GM19239 (cell line): ENCODE measurements around the gene MAGI2.
"Not testable (repeated sequence)": the region's sequence is repeated elsewhere in the genome, so short reads cannot be mapped to it uniquely, and the experiment has no call there.

Experiments
- DNase-seq: peaks from one replicate; pipeline ENCODE4 v3.0.0; 2011; ENCODE audit warnings: low spot score; ENCODE audit not compliant: insufficient read length
- FAIRE-seq: peaks from 2 replicates; lab custom pipeline; 2011; peaks lifted over from hg19 to GRCh38; lab: Jason Lieb, UNC

The MAGI2 gene

GRCh38 chr7:79452495-79453265, 787 bp downstream of the MAGI2 start:
- FAIRE-seq (no peak), DNase-seq (no peak)

GRCh38 chr7:79452032-79452494, 1.4 kb downstream of the MAGI2 start:
- FAIRE-seq (no peak), DNase-seq (no peak)

- DNase-seq (no peak), FAIRE-seq (no peak)
Measured at GRCh38 chr7:79451580-79451979, 1.9 kb downstream of the MAGI2 start.

GRCh38 chr7:79442766-79443165, 10.7 kb downstream of the MAGI2 start:
- FAIRE-seq, DNase-seq: not testable (repeated sequence)

- FAIRE-seq (no peak), DNase-seq (no peak)
Measured at GRCh38 chr7:79436378-79436777, 17.1 kb downstream of the MAGI2 start.

- FAIRE-seq: no peak
- no peak for DNase-seq
Measured at GRCh38 chr7:79434867-79435266, 18.6 kb downstream of the MAGI2 start.

- DNase-seq: no peak
Measured at GRCh38 chr7:79434098-79434497, 19.4 kb downstream of the MAGI2 start.

GRCh38 chr7:79430391-79430790, 23.1 kb downstream of the MAGI2 start:
- DNase-seq: no peak
- peak; percentile 8 for FAIRE-seq

More at GRCh38 chr7:79434098-79434497, 19.4 kb downstream of the MAGI2 start:
- FAIRE-seq: no peak

GRCh38 chr7:79425665-79426064, 27.8 kb downstream of the MAGI2 start:
- FAIRE-seq (no peak), DNase-seq (no peak)

- DNase-seq: no peak
- no peak for FAIRE-seq
Measured at GRCh38 chr7:79421751-79422150, 31.7 kb downstream of the MAGI2 start.

GRCh38 chr7:79420464-79420863, 33.0 kb downstream of the MAGI2 start:
- no peak for FAIRE-seq
- DNase-seq: no peak

GRCh38 chr7:79414910-79415309, 38.6 kb downstream of the MAGI2 start:
- DNase-seq (no peak), FAIRE-seq (no peak)

GRCh38 chr7:79412915-79413314, 40.6 kb downstream of the MAGI2 start:
- no peak for DNase-seq
- no peak for FAIRE-seq

- FAIRE-seq (no peak), DNase-seq (no peak)
Measured at GRCh38 chr7:79412438-79412837, 41.0 kb downstream of the MAGI2 start.

GRCh38 chr7:79410345-79410744, 43.1 kb downstream of the MAGI2 start:
- DNase-seq: no peak
- FAIRE-seq: no peak

GRCh38 chr7:79407351-79407750, 46.1 kb downstream of the MAGI2 start:
- FAIRE-seq: no peak
- no peak for DNase-seq

- DNase-seq: no peak
- FAIRE-seq: no peak
Measured at GRCh38 chr7:79406371-79406770, 47.1 kb downstream of the MAGI2 start.

- no peak for FAIRE-seq
- DNase-seq: no peak
Measured at GRCh38 chr7:79405368-79405767, 48.1 kb downstream of the MAGI2 start.

GRCh38 chr7:79403879-79404278, 49.6 kb downstream of the MAGI2 start:
- no peak for DNase-seq

GRCh38 chr7:79403451-79403850, 50.0 kb downstream of the MAGI2 start:
- FAIRE-seq (no peak), DNase-seq (no peak)

More at GRCh38 chr7:79403879-79404278, 49.6 kb downstream of the MAGI2 start:
- FAIRE-seq: no peak

- FAIRE-seq: no peak
Measured at GRCh38 chr7:79401254-79401653, 52.2 kb downstream of the MAGI2 start.

GRCh38 chr7:79400222-79400621, 53.2 kb downstream of the MAGI2 start:
- no peak for FAIRE-seq
- no peak for DNase-seq

More at GRCh38 chr7:79401254-79401653, 52.2 kb downstream of the MAGI2 start:
- DNase-seq: no peak
